ENCODE measurements around the gene PCCA. TPM values are rescaled to one million over a fixed set of nuclear protein-coding genes. Genes with fewer than 3 reads are reported as not detected.

Gene PCCA
- total RNA-seq, 1 donor: 33.7 TPM

DNA sequence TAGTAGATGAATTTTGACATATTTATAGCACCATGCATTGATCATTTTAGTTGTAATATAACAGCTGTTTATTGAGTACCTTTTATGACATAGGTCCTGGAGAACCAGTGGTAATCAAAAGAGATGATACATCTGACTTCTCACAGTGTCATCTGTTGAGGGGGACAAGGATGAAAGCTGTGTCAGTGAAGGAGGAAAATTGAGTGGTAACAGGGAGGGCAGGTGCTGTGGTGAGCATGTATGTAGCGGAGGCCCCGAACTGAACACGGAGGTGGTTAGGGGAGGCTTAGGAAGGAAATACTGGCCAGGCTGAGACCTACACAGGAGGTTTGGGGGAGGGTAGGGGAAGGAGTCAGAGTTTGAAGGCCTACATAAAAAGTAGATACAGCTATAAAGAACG, 300.0 kb downstream of the PCCA start:
- peak; percentile 11 for DNase-seq (ENCODE audit: low read depth)
- TF ChIP-seq, protein P1, sequence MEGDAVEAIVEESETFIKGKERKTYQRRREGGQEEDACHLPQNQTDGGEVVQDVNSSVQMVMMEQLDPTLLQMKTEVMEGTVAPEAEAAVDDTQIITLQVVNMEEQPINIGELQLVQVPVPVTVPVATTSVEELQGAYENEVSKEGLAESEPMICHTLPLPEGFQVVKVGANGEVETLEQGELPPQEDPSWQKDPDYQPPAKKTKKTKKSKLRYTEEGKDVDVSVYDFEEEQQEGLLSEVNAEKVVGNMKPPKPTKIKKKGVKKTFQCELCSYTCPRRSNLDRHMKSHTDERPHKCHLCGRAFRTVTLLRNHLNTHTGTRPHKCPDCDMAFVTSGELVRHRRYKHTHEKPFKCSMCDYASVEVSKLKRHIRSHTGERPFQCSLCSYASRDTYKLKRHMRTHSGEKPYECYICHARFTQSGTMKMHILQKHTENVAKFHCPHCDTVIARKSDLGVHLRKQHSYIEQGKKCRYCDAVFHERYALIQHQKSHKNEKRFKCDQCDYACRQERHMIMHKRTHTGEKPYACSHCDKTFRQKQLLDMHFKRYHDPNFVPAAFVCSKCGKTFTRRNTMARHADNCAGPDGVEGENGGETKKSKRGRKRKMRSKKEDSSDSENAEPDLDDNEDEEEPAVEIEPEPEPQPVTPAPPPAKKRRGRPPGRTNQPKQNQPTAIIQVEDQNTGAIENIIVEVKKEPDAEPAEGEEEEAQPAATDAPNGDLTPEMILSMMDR (IDR thresholded peaks at IDR 0.05; ENCODE audit: insufficient read depth, low read depth, low read length): no peak
- no peak overlapping the region for H3K4me3 ChIP-seq (ENCODE audit: low read depth, low read length)

DNA sequence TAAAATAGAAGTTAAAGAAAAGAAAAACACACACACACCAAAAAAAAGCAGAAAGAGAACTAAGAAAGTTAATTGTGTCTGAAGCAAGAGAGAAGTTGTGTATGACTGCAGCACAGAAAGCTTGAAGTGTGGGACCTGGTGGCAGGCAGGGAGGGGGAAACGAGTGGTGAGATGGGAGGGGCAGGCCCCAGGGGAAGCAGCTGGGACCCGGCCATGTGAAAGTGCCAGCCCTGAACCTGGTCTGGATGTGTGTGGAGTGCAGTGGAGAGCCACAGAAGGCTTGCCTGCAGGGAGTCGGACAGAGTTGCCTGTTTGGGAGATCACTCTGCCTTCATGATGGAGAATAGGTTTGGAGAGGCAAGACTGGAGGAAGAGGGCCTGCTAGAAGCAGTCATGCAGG, 300.7 kb downstream of the PCCA start:
- DNase-seq (ENCODE audit: low read depth): no peak
- TF ChIP-seq, protein P1 (IDR thresholded peaks at IDR 0.05; ENCODE audit: insufficient read depth, low read depth, low read length): no peak
- no peak overlapping the region for H3K4me3 ChIP-seq (ENCODE audit: low read depth, low read length)

DNA sequence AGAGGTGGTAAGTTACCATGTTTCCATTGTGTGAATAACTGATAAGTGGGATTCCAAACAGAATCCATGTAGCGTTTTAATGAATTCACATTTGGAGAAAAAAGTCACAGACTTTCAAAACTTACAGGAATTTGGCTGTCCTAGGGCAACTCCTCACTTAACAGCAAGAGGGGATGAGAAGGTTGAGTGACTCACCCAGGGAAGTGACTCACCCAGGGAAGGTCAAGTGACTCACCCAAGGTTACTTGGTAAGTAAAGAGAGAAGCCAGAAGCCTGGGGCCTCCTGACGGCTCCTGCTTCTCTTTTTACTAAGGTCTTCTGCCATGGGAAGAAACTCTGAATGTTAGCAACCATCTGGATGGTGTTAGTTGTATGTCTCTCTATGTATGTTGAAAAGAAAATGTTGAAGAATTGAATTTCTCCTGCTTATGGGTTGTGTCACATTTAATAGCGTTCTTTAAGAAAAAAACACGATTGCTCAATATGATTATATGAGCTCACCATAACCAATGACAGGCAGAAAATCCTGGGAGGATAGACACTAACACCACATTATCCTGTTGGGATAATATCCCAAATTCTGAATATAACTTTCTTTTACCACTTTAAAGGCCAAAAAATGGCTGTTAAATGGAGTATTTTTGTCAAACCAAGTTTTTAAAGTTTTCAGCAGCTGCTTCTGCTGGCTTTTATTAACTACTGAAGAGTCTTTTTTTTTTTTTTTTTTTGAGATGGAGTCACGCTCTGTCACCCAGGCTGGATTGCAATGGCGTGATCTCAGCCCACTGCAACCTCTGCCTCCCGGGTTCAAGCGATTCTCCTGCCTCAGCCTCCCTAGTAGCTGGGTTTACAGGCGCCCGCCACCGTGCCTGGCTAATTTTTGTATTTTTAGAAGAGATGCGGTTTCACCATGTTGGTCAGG, 304.1 kb downstream of the PCCA start:
- TF ChIP-seq, protein P1 (IDR thresholded peaks at IDR 0.05; ENCODE audit: insufficient read depth, low read depth, low read length): no peak
- H3K4me3 ChIP-seq (ENCODE audit: low read depth, low read length): no peak overlapping the region

DNA sequence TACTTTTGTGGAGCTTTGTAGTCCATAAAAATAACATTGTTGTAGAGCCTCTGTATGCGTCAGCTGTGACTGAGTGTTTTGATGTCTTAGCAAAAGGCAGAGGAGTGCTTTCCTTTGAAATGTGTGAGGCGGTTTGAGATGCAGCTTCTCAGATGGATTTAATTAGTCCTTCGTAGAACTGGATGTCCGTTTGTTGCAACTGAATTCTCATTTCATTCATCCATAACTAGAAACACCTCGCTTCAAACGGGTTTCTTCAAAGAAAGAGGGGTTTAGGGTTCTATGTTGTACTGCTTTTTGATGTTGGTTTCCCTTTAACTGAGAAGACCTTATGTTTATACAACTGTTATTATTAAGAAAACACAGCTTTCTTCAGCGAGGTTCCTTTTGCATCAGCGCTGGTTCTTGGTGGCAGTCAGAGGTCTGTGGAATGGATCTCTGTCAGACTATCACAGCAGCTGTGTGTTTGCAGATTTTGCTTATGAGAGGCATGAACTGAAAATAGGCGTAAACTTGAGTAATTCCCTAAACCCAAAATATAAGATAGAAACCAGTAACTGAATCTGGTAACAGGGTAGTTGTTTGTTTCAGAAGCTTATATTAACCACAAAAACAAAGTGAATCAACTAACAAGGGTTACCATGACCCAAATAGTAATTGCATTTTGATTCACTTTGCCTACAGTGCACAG, 305.3 kb downstream of the PCCA start:
- TF ChIP-seq, protein P1 (IDR thresholded peaks at IDR 0.05; ENCODE audit: insufficient read depth, low read depth, low read length): no peak
- peak overlapping the region; percentile 31 for H3K4me3 ChIP-seq (ENCODE audit: low read depth, low read length)
- DNase-seq (ENCODE audit: low read depth): peak; percentile 91

More for the DNA sequence above, 304.1 kb downstream of the PCCA start:
- peak; percentile 100 for DNase-seq (ENCODE audit: low read depth)

DNA sequence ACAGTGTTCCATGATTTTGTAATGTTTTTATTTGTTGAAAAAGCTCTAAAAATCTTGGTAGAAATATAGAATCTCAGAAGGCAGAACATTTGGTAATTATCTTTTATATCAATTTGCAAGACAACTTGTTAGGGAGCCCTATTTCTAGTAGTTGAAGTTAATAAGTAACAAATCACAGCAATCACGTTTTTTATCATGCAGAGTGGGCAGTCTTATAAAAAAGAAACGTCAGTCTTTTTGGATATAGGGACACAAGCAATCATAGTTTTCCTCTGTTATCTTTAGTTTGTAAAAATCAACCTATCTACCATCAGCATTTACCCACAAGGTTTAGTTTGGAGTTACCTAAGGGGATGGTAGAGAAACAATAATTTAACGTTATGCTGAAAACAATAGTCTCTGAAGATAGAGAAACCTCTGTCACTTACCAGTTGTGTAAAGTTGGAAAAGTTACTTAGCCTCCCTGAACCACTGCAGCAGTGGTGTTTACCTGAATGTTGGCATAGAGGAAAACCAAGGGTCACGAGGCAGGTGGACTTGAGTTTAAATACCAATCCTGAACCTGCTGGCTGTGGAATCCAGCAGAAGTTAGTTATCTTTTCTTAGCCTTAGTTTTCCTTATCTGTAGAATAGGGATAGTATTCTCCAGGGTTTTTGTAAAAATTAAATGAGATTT, 306.9 kb downstream of the PCCA start:
- TF ChIP-seq, protein P1 (IDR thresholded peaks at IDR 0.05; ENCODE audit: insufficient read depth, low read depth, low read length): no peak
- no peak overlapping the region for H3K4me3 ChIP-seq (ENCODE audit: low read depth, low read length)
- no peak for DNase-seq (ENCODE audit: low read depth)

DNA sequence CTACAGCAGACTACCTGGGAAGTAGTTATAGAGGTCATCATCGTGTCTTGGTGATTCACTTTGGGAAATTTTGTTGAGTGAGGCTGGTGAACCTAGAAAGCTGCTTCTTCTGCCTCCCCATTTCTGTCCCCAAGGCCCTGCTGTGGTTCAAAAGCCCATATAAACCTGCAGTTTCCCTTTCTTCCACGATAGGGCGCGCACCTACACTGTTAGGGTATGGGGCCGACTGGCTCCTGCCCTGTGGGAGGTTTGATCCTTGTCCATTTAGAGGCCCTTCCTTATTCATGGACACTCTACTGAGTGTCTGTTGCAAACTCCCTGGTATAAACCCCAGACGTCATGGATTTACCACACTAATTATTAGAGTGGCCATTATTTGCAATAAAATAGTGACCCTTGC, 307.9 kb downstream of the PCCA start:
- TF ChIP-seq, protein P1 (IDR thresholded peaks at IDR 0.05; ENCODE audit: insufficient read depth, low read depth, low read length): no peak
- no peak for DNase-seq (ENCODE audit: low read depth)
- no peak overlapping the region for H3K4me3 ChIP-seq (ENCODE audit: low read depth, low read length)

All from fibroblast of villous mesenchyme (primary cell).